IMR-90 (cell line): ENCODE results near the gene BIK. TPM values are rescaled to one million over a fixed set of nuclear protein-coding genes. Genes with fewer than 3 reads are reported as not detected.

Experiments used
- ATAC-seq: fragments of 200-7000 bp; cut with Tn5 transposase; 2 replicates; pipeline ENCODE4 v1.9.1; 2020; ENCODE audit warnings: low read depth, mild to moderate bottlenecking, moderate library complexity
- BruUV-seq: library from RNA; stranded (reverse); fragments of 400-500 nt; replicated peaks from 2 replicates; lab custom pipeline; 2021; lab: Mats Ljungman, UMichigan
- CTCF ChIA-PET: fragments of 300-600 bp; formaldehyde crosslinking; extraction: SDS; loops from one replicate; lab custom pipeline; 2021; ENCODE audit warnings: antibody characterized with exemption; lab: Yijun Ruan, JAX
- POLR2A ChIA-PET: fragments of 300-600 bp; sonication (Branson Sonifier 250); formaldehyde crosslinking; loops from one replicate; lab custom pipeline; 2022; ENCODE audit warnings: antibody characterized with exemption; ENCODE audit not compliant: unreplicated experiment; lab: Charles Lee
- DNase-seq: peaks from one replicate; pipeline ENCODE4 v3.0.0; 2013
- H2AFZ ChIP-seq: replicated peaks from 2 replicates; pipeline ENCODE3; 2013; ENCODE audit warnings: low read length, mild to moderate bottlenecking; ENCODE audit not compliant: poor library complexity
- H2AK5ac ChIP-seq: 2 replicates; pipeline ENCODE4 v1.6.1; 2013; ENCODE audit warnings: low read depth, low read length, inconsistent platforms
- H2AK9ac ChIP-seq: replicated peaks from 2 replicates; pipeline ENCODE3; 2013; ENCODE audit warnings: mild to moderate bottlenecking, low read depth, low read length, moderate library complexity; ENCODE audit not compliant: poor library complexity
- H2BK120ac ChIP-seq: 2 replicates; pipeline ENCODE4 v1.6.1; 2013; ENCODE audit warnings: low read depth, low read length, inconsistent platforms
- H2BK15ac ChIP-seq: 3 replicates; pipeline ENCODE4 v1.6.1; 2013; ENCODE audit warnings: low read depth, low read length, inconsistent platforms
- H2BK20ac ChIP-seq: 2 replicates; pipeline ENCODE4 v1.6.1; 2013; ENCODE audit warnings: low read depth, mild to moderate bottlenecking, inconsistent platforms, low read length, moderate library complexity
- H2BK5ac ChIP-seq: 2 replicates; pipeline ENCODE4 v1.6.1; 2013; ENCODE audit warnings: mild to moderate bottlenecking, low read depth, low read length, inconsistent platforms; ENCODE audit not compliant: poor library complexity, severe bottlenecking
- H3K14ac ChIP-seq: replicated peaks from 2 replicates; pipeline ENCODE4 v1.6.1; 2013; ENCODE audit warnings: low read depth, low read length, inconsistent platforms
- H3K18ac ChIP-seq: 2 replicates; pipeline ENCODE4 v1.6.1; 2013; ENCODE audit warnings: low read depth, low read length, control low read depth
- H3K23ac ChIP-seq: 2 replicates; pipeline ENCODE4 v1.6.1; 2013; ENCODE audit warnings: low read depth, low read length, inconsistent platforms
- H3K27ac ChIP-seq: 2 replicates; pipeline ENCODE4 v1.5.1; 2013; ENCODE audit warnings: mild to moderate bottlenecking, control low read depth, low read length; ENCODE audit not compliant: insufficient read depth
- H3K27me3 ChIP-seq: 2 replicates; pipeline ENCODE4 v1.6.1; 2013; ENCODE audit warnings: low read length; ENCODE audit not compliant: control insufficient read depth, insufficient read depth
- H3K36me3 ChIP-seq: 2 replicates; pipeline ENCODE4 v1.6.1; 2013; ENCODE audit warnings: low read length, mixed read lengths; ENCODE audit not compliant: control insufficient read depth, insufficient read depth
- H3K4ac ChIP-seq: 2 replicates; pipeline ENCODE4 v1.6.1; 2013; ENCODE audit warnings: low read depth, low read length, inconsistent platforms
- H3K4me1 ChIP-seq: 2 replicates; pipeline ENCODE4 v1.6.1; 2013; ENCODE audit warnings: low read length, mixed read lengths; ENCODE audit not compliant: control insufficient read depth, insufficient read depth
- H3K4me2 ChIP-seq: 2 replicates; pipeline ENCODE4 v1.6.1; 2013; ENCODE audit warnings: low read depth, mild to moderate bottlenecking, control low read depth, low read length, moderate library complexity
- H3K4me3 ChIP-seq: 2 replicates; pipeline ENCODE4 v1.5.1; 2013; ENCODE audit warnings: low read depth, mild to moderate bottlenecking, control low read depth, low read length, moderate library complexity; ENCODE audit not compliant: insufficient read depth
- H3K56ac ChIP-seq: 2 replicates; pipeline ENCODE4 v1.6.1; 2013; ENCODE audit warnings: low read length, inconsistent platforms; ENCODE audit not compliant: insufficient read depth; ENCODE audit errors: extremely low read depth
- H3K79me1 ChIP-seq, 2 experiments: 2 replicates each; pipeline ENCODE4 v1.6.1; 2013; ENCODE audit warnings: low read length in 2 of 2, inconsistent platforms in 1 of 2, low read depth in 1 of 2
- H3K9ac ChIP-seq: 2 replicates; pipeline ENCODE4 v1.6.1; 2013; ENCODE audit warnings: low read depth, low read length, control low read depth
- H3K9me1 ChIP-seq: 2 replicates; pipeline ENCODE4 v1.6.1; 2013; ENCODE audit warnings: low read length, inconsistent platforms; ENCODE audit not compliant: insufficient read depth
- H3K9me3 ChIP-seq: 2 replicates; pipeline ENCODE4 v1.6.1; 2013; ENCODE audit warnings: low read length; ENCODE audit not compliant: control insufficient read depth, insufficient read depth
- H4K20me1 ChIP-seq: 2 replicates; pipeline ENCODE4 v1.6.1; 2013; ENCODE audit warnings: low read length, inconsistent platforms; ENCODE audit not compliant: insufficient read depth
- H4K5ac ChIP-seq: 2 replicates; pipeline ENCODE4 v1.6.1; 2013; ENCODE audit warnings: mild to moderate bottlenecking, low read depth, low read length, control low read depth
- H4K8ac ChIP-seq, 2 experiments: 2 replicates each; pipeline ENCODE4 v1.6.1; 2013; ENCODE audit warnings: low read depth in 2 of 2, low read length in 2 of 2, control low read depth in 1 of 2, inconsistent platforms in 1 of 2
- H4K91ac ChIP-seq: 2 replicates; pipeline ENCODE4 v1.6.1; 2013; ENCODE audit warnings: low read depth, low read length, inconsistent platforms; ENCODE audit not compliant: insufficient read depth
- BHLHE40 ChIP-seq: fragments of 150-350 bp; IDR thresholded peaks from 2 replicates; pipeline ENCODE4 v1.6.1; 2016; ENCODE audit warnings: mild to moderate bottlenecking, low read depth, low read length
- CEBPB ChIP-seq: IDR thresholded peaks from 2 replicates; pipeline ENCODE4 v1.6.1; 2012; ENCODE audit warnings: low read depth, low read length, improper control_type of control experiment
- ELK1 ChIP-seq: fragments of 150-350 bp; IDR thresholded peaks from 2 replicates; pipeline ENCODE4 v1.6.1; 2016; ENCODE audit warnings: low read depth, mild to moderate bottlenecking, low read length, moderate library complexity, borderline replicate concordance
- FOS ChIP-seq: fragments of 150-350 bp; IDR thresholded peaks from 2 replicates; pipeline ENCODE4 v1.6.1; 2016; ENCODE audit warnings: low read depth, low read length
- MAFK ChIP-seq: IDR thresholded peaks from 2 replicates; pipeline ENCODE4 v1.6.1; 2012; ENCODE audit warnings: low read depth, low read length, improper control_type of control experiment
- MXI1 ChIP-seq: IDR thresholded peaks from 2 replicates; pipeline ENCODE4 v1.6.1; 2012; ENCODE audit warnings: low read depth, mild to moderate bottlenecking, low read length, moderate library complexity, borderline replicate concordance
- NFE2L2 ChIP-seq: fragments of 150-350 bp; IDR thresholded peaks from 2 replicates; pipeline ENCODE4 v1.6.1; 2016; ENCODE audit warnings: low read depth, mild to moderate bottlenecking, low read length
- POLR2A ChIP-seq: IDR thresholded peaks from 2 replicates; pipeline ENCODE4 v1.6.1; 2012; ENCODE audit warnings: mild to moderate bottlenecking, low read depth, low read length
- RAD21 ChIP-seq: IDR thresholded peaks from 2 replicates; pipeline ENCODE4 v1.6.1; 2012; ENCODE audit warnings: low read length, improper control_type of control experiment
- RCOR1 ChIP-seq: IDR thresholded peaks from 2 replicates; pipeline ENCODE4 v1.6.1; 2012; ENCODE audit warnings: mild to moderate bottlenecking, low read length, improper control_type of control experiment; ENCODE audit not compliant: insufficient replicate concordance
- RFX5 ChIP-seq: IDR thresholded peaks from 2 replicates; pipeline ENCODE4 v1.8.0; 2012; ENCODE audit warnings: low read depth, mild to moderate bottlenecking, low read length, moderate library complexity
- SMC3 ChIP-seq: fragments of 150-350 bp; IDR thresholded peaks from 2 replicates; pipeline ENCODE4 v1.6.1; 2016; ENCODE audit warnings: low read depth, mild to moderate bottlenecking, antibody characterized with exemption, low read length, moderate library complexity
- USF2 ChIP-seq: fragments of 150-350 bp; IDR thresholded peaks from 2 replicates; pipeline ENCODE4 v1.6.1; 2017; ENCODE audit warnings: mild to moderate bottlenecking, antibody characterized with exemption, low read length, low read depth
- whole genome bisulfite sequencing, 2 experiments: methylation state at CpG; one replicate each; pipeline versions ENCODE4 v1.1.5 to v1.1.7; 2013; ENCODE audit warnings: missing lambda C conversion rate in 2 of 2; ENCODE audit not compliant: insufficient read length in 1 of 2; ENCODE audit errors: extremely low coverage in 2 of 2; 5-methylcytosine and 5-hydroxymethylcytosine counted together
- dilution Hi-C: fragments of 300-500 bp; cut with HindIII; formaldehyde crosslinking; loops from one replicate; pipeline ENCODE4 v1.14.3; 2018; ENCODE audit warnings: low sequenced_read_pairs; ENCODE audit not compliant: unreplicated experiment
- in situ Hi-C: fragments of 300-500 bp; cut with MboI; formaldehyde crosslinking; loops from 3 replicates; pipeline ENCODE4 v1.14.3; 2019; ENCODE audit warnings: low sequenced_read_pairs, inconsistent platforms, mixed read lengths
- intact Hi-C: fragments of 100-400 bp; cut with micrococcal nuclease; formaldehyde crosslinking; loops from 2 replicates; pipeline ENCODE4 v1.10.0; 2022
- polyA plus RNA-seq, 3 experiments: library from polyadenylated mRNA; depleted of rRNA; stranded (reverse); fragments of >200 nt; gene quantifications; 2 replicates each; pipeline ENCODE4 v1.2.3, GENCODE V29; 2012; ENCODE audit warnings: low replicate concordance in 1 of 3
- total RNA-seq: library from RNA; depleted of rRNA; stranded (reverse); fragments of >200 nt; gene quantifications from 2 replicates; pipeline ENCODE4 v1.2.3, GENCODE V29; 2012

Gene BIK
- total and polyA plus RNA-seq, 2 of the 4 experiments (the other 2 are of a cell fraction), result 0.18 TPM; not detected in 1

GRCh38 chr22:43142880-43143562 is 32.5 kb downstream of the BIK start, which contains the start of gene MCAT (continued):
- TF ChIP-seq USF2, result peak; percentile 41; the same call in 1 of the 2 replicates
- no peak for TF ChIP-seq BHLHE40

GRCh38 chr22:43144949-43145348 is 34.4 kb downstream of the BIK start:
- POLR2A ChIA-PET, result no interaction called here
- in situ Hi-C loops, result no loop called here

More at GRCh38 chr22:43144949-43145348, 34.4 kb downstream of the BIK start:
- Histone ChIP-seq H3K4ac (no peak overlapping the region), H3K27me3 (no peaks in the 10 kb centered on the region), H3K9me1 (no peaks in the 10 kb centered on the region), H3K36me3 (peaks cover 3% of the 10 kb centered on the region; the same call in 1 of the 2 replicates), H2AK5ac (no peak overlapping the region), H2BK120ac (no peak overlapping the region), H3K4me3 (no peak overlapping the region), H3K27ac (no peak overlapping the region), H4K8ac (no peak overlapping the region; a peak in 1 of 4 replicates), H3K9ac (no peak overlapping the region), H2BK15ac (no peak overlapping the region), H3K9me3 (no peaks in the 10 kb centered on the region), H4K91ac (no peak overlapping the region), H3K79me1 (peaks cover 15 to 17% of the 10 kb centered on the region in 2 experiments; a peak in 3 of 4 replicates), H4K5ac (no peak overlapping the region), H3K18ac (no peak overlapping the region), H3K23ac (no peak overlapping the region), H2BK20ac (no peak overlapping the region), H2AK9ac (no peak overlapping the region), H3K4me1 (no peaks in the 10 kb centered on the region), H3K56ac (no peak overlapping the region), H3K14ac (no peak overlapping the region), H2AFZ (no peak overlapping the region), H2BK5ac (no peak overlapping the region), H4K20me1 (no peaks in the 10 kb centered on the region), H3K4me2 (no peak overlapping the region)
- WGBS, 2 experiments, result no CpG with 5 or more reads among the region's 3 CpGs
- ATAC-seq (no peak), DNase-seq (no peak)
- TF ChIP-seq RFX5, result no peak
- TF ChIP-seq NFE2L2, result no peak
- TF ChIP-seq ELK1, result no peak
- no peak for TF ChIP-seq USF2
- TF ChIP-seq CEBPB, result no peak
- no peak for TF ChIP-seq RAD21
- TF ChIP-seq POLR2A, result no peak
- no peak for TF ChIP-seq RCOR1
- no peak for TF ChIP-seq FOS
- no peak for TF ChIP-seq MAFK
- TF ChIP-seq SMC3, result no peak
- no peak for TF ChIP-seq MXI1
- dilution Hi-C loops, result no loop called here
- BruUV-seq, result no TSS peak
- intact Hi-C loops, result no loop called here
- CTCF ChIA-PET, result no interaction called here
